Measurements from ENCODE around the gene PCOLCE2.
A peak's percentile ranks its signal among the peaks of the same experiment; 100 is the strongest.
"Not testable (repeated sequence)": the region's sequence is repeated elsewhere in the genome, so short reads cannot be mapped to it uniquely, and the experiment has no call there.

The PCOLCE2 gene

GRCh38 chr3:142898346-142899213 is 9.7 kb upstream of the PCOLCE2 start:
- no peak for DNase-seq

- no peak for DNase-seq
Measured at GRCh38 chr3:142897807-142898206, 8.9 kb upstream of the PCOLCE2 start.

- no peak for DNase-seq
Measured at GRCh38 chr3:142896996-142897395, 8.1 kb upstream of the PCOLCE2 start.

GRCh38 chr3:142896201-142896755 is 7.4 kb upstream of the PCOLCE2 start:
- no peak for DNase-seq

- no peak for DNase-seq
Measured at GRCh38 chr3:142894493-142894892, 5.6 kb upstream of the PCOLCE2 start.

- DNase-seq, result no peak
Measured at GRCh38 chr3:142892714-142893113, 3.8 kb upstream of the PCOLCE2 start.

GRCh38 chr3:142890592-142890991 is 1.7 kb upstream of the PCOLCE2 start:
- DNase-seq, result no peak

GRCh38 chr3:142889212-142890014 is 530 bp upstream of the PCOLCE2 start:
- DNase-seq, result no peak

- peak; percentile 71 for DNase-seq
Measured at GRCh38 chr3:142888099-142888480, 793 bp downstream of the PCOLCE2 start.

- no peak for DNase-seq
Measured at GRCh38 chr3:142886940-142887339, 1.9 kb downstream of the PCOLCE2 start.

- DNase-seq, result no peak
Measured at GRCh38 chr3:142886021-142886420, 2.9 kb downstream of the PCOLCE2 start.

- DNase-seq, result peak; percentile 36
Measured at GRCh38 chr3:142884531-142884930, 4.4 kb downstream of the PCOLCE2 start.

- not testable (repeated sequence) for DNase-seq
Measured at GRCh38 chr3:142883534-142883933, 5.3 kb downstream of the PCOLCE2 start.

GRCh38 chr3:142881445-142882224 is 7.2 kb downstream of the PCOLCE2 start:
- DNase-seq, result no peak

GRCh38 chr3:142878649-142879300 is 10.1 kb downstream of the PCOLCE2 start:
- DNase-seq, result no peak

GRCh38 chr3:142876417-142876816 is 12.5 kb downstream of the PCOLCE2 start:
- DNase-seq, result no peak

GRCh38 chr3:142875583-142876207 is 13.2 kb downstream of the PCOLCE2 start:
- DNase-seq, result no peak

- DNase-seq, result no peak
Measured at GRCh38 chr3:142875099-142875498, 13.8 kb downstream of the PCOLCE2 start.

GRCh38 chr3:142868382-142868781 is 20.5 kb downstream of the PCOLCE2 start:
- DNase-seq, result not testable (repeated sequence)

GRCh38 chr3:142866841-142867631 is 21.8 kb downstream of the PCOLCE2 start:
- DNase-seq, result peak; percentile 77
